Measurements from ENCODE around the gene HBQ1. TPM values are rescaled to one million over a fixed set of nuclear protein-coding genes. Genes with fewer than 3 reads are reported as not detected.

The HBQ1 gene
- total RNA-seq, 1 experiment from 2014 or later: 7.0 TPM

GRCh38 chr16:183005-183404 lies 2.7 kb downstream of the HBQ1 start:
- Histone ChIP-seq H3K9me3 (no peaks in the 10 kb centered on the region), H3K27me3 (replicated peaks; ENCODE audit: control insufficient read depth, insufficient read depth, low read length) (no peaks in the 10 kb centered on the region), H3K4me1 (peaks cover 5% of the 10 kb centered on the region), H3K36me3 (ENCODE audit: control insufficient read depth, insufficient read depth, low read length) (peaks cover 5% of the 10 kb centered on the region; the same call in 1 of the 2 replicates), H3K4me3 (ENCODE audit: low read depth, low read length) (no peak overlapping the region)
- Mint-ChIP-seq H3K36me3 (ENCODE audit: insufficient read depth, unreplicated experiment) (peaks cover 52% of the 10 kb centered on the region), H3K9me3 (ENCODE audit: unreplicated experiment) (no peaks in the 10 kb centered on the region), H3K4me1 (ENCODE audit: low read depth, unreplicated experiment) (no peaks in the 10 kb centered on the region), H3K4me3 (ENCODE audit: unreplicated experiment) (no peak overlapping the region), H3K27me3 (ENCODE audit: insufficient read depth, unreplicated experiment) (no peaks in the 10 kb centered on the region), H3K27ac (ENCODE audit: unreplicated experiment) (no peak overlapping the region)
- ChIA-PET CTCF (interaction anchor here (0.6 kb wide), 1 partner anchor 106 kb away, joined by 3 read pairs; no protein-coding TSS in a partner anchor), POLR2A (no interaction called here)
- intact Hi-C loops (cut with micrococcal nuclease; ENCODE audit: unreplicated experiment): no loop called here
- no peak for DNase-seq
- no peak for TF ChIP-seq CTCF (IDR thresholded peaks at IDR 0.05; ENCODE audit: insufficient read depth in 1 of 2, low read depth in 1 of 2, low read length in 1 of 2, severe bottlenecking in 1 of 2, unreplicated experiment in 1 of 2)
- no TSS peak for BruUV-seq (replicated peaks)

- peaks cover 5% of the 10 kb centered on the region; the same call in 1 of the 2 replicates for H3K36me3 ChIP-seq (ENCODE audit: control insufficient read depth, insufficient read depth, low read length)
- no peaks in the 10 kb centered on the region for H3K9me3 ChIP-seq
- Mint-ChIP-seq H3K9me3 (ENCODE audit: unreplicated experiment) (no peaks in the 10 kb centered on the region), H3K27ac (ENCODE audit: unreplicated experiment) (no peak overlapping the region), H3K36me3 (ENCODE audit: insufficient read depth, unreplicated experiment) (peaks cover 74% of the 10 kb centered on the region), H3K4me1 (ENCODE audit: low read depth, unreplicated experiment) (no peaks in the 10 kb centered on the region), H3K27me3 (ENCODE audit: insufficient read depth, unreplicated experiment) (no peaks in the 10 kb centered on the region), H3K4me3 (ENCODE audit: unreplicated experiment) (no peak overlapping the region)
- no peak for TF ChIP-seq CTCF (IDR thresholded peaks at IDR 0.05; ENCODE audit: insufficient read depth in 1 of 2, low read depth in 1 of 2, low read length in 1 of 2, severe bottlenecking in 1 of 2, unreplicated experiment in 1 of 2)
- POLR2A ChIA-PET: no interaction called here
- CTCF ChIA-PET: no interaction called here
- no peak for DNase-seq
- H3K27me3 ChIP-seq (replicated peaks; ENCODE audit: control insufficient read depth, insufficient read depth, low read length): no peaks in the 10 kb centered on the region
- no TSS peak for BruUV-seq (replicated peaks)
- H3K4me3 ChIP-seq (ENCODE audit: low read depth, low read length): no peak overlapping the region
- intact Hi-C loops (cut with micrococcal nuclease; ENCODE audit: unreplicated experiment): no loop called here
- peaks cover under 1% of the 10 kb centered on the region for H3K4me1 ChIP-seq
Measured at GRCh38 chr16:185213-185612, 5.0 kb downstream of the HBQ1 start.

- H3K4me1 Mint-ChIP-seq (ENCODE audit: low read depth, unreplicated experiment): no peaks in the 10 kb centered on the region
- CTCF ChIA-PET: no interaction called here
- H3K27ac Mint-ChIP-seq (ENCODE audit: unreplicated experiment): no peak overlapping the region
- TF ChIP-seq CTCF (IDR thresholded peaks at IDR 0.05; ENCODE audit: insufficient read depth in 1 of 2, low read depth in 1 of 2, low read length in 1 of 2, severe bottlenecking in 1 of 2, unreplicated experiment in 1 of 2): no peak
- H3K36me3 Mint-ChIP-seq (ENCODE audit: insufficient read depth, unreplicated experiment): peaks cover 79% of the 10 kb centered on the region
- no peak overlapping the region for H3K4me3 Mint-ChIP-seq (ENCODE audit: unreplicated experiment)
- Histone ChIP-seq H3K9me3 (no peaks in the 10 kb centered on the region), H3K4me1 (no peaks in the 10 kb centered on the region; the same call in 1 of the 2 replicates), H3K36me3 (ENCODE audit: control insufficient read depth, insufficient read depth, low read length) (peaks cover 5% of the 10 kb centered on the region; the same call in 1 of the 2 replicates), H3K27me3 (replicated peaks; ENCODE audit: control insufficient read depth, insufficient read depth, low read length) (no peaks in the 10 kb centered on the region), H3K4me3 (ENCODE audit: low read depth, low read length) (no peak overlapping the region)
- intact Hi-C loops (cut with micrococcal nuclease; ENCODE audit: unreplicated experiment): no loop called here
- POLR2A ChIA-PET: no interaction called here
- no TSS peak for BruUV-seq (replicated peaks)
- DNase-seq: no peak
- no peaks in the 10 kb centered on the region for H3K27me3 Mint-ChIP-seq (ENCODE audit: insufficient read depth, unreplicated experiment)
- H3K9me3 Mint-ChIP-seq (ENCODE audit: unreplicated experiment): no peaks in the 10 kb centered on the region
Measured at GRCh38 chr16:185691-186090, 5.4 kb downstream of the HBQ1 start.

Data from Caco-2 (cell line).